HUES64 (cell line): ENCODE measurements around the gene KRT7.

ENCODE experiments used
- H3K27ac ChIP-seq: 2 replicates; pipeline ENCODE4 v1.7.0; 2013; ENCODE audit warnings: low read depth, low read length, inconsistent platforms
- H3K27me3 ChIP-seq: 2 replicates; pipeline ENCODE4 v1.6.1; 2013; ENCODE audit warnings: mild to moderate bottlenecking, low read length; ENCODE audit not compliant: insufficient read depth
- H3K36me3 ChIP-seq: 2 replicates; pipeline ENCODE4 v1.6.1; 2013; ENCODE audit warnings: mild to moderate bottlenecking, low read length; ENCODE audit not compliant: insufficient read depth
- H3K4me1 ChIP-seq: 2 replicates; pipeline ENCODE4 v1.6.1; 2013; ENCODE audit warnings: mild to moderate bottlenecking, low read length, moderate library complexity; ENCODE audit not compliant: insufficient read depth
- H3K4me3 ChIP-seq: 2 replicates; pipeline ENCODE4 v1.5.1; 2013; ENCODE audit warnings: mild to moderate bottlenecking, low read length, moderate library complexity
- H3K9ac ChIP-seq: 2 replicates; pipeline ENCODE4 v1.6.1; 2013; ENCODE audit warnings: mild to moderate bottlenecking, low read depth, low read length
- H3K9me3 ChIP-seq: 2 replicates; pipeline ENCODE4 v1.6.1; 2013; ENCODE audit warnings: low read depth, low read length; ENCODE audit not compliant: insufficient read depth
- WGBS: fragments of 150-250, 120-280 bp; methylation state at CpG from one replicate; pipeline ENCODE4 v1.1.7; 2013; ENCODE audit warnings: missing lambda C conversion rate; 5-methylcytosine and 5-hydroxymethylcytosine counted together

The KRT7 gene

DNA sequence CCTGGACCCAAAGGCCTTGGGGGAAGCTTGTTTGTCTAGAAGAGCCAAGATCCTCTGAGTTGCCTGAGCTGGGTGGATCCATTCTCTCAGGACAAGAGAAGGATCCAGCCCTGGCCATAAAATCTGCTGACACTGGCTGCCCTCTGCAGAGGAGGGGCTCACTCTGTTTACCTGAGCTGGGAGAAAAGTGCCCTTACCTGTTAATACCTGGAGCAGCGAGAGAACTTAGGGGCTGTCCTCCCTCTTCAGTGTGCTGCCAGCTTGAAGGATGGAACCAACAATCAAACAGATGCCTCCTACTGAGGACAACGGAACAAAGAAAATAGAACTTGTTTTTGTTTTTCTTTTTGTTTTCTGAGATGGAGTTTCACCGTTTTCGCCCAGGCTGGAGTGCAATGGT lies 7.3 kb upstream of the KRT7 start:
- Histone ChIP-seq H3K4me3 (no peak overlapping the region), H3K27ac (no peak overlapping the region)
- WGBS: 87% methylated on average over 4 of the region's 4 CpGs

DNA sequence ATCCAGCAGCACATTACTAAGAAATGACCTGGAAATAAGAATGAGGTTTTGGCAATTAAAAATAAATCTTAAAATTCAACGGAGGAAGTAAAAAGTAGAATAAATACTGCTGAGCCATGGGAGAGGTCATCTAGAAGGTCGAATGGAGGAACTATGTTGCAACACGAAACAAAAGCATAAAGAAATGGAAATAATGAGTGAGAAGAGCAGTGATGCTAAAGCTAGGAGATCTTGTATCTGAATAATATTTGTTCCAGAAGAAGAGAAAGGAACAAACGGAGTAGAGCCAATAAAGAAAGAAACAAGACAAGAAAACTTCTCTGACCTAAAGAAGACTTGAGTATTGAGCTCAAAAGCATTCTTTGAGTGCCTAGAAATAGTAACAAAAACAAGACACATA lies 6.6 kb upstream of the KRT7 start:
- Histone ChIP-seq H3K27me3 (peaks cover 4% of the 10 kb centered on the region), H3K4me1 (no peaks in the 10 kb centered on the region), H3K4me3 (no peak overlapping the region), H3K9ac (no peak overlapping the region), H3K9me3 (no peaks in the 10 kb centered on the region), H3K36me3 (no peaks in the 10 kb centered on the region), H3K27ac (no peak overlapping the region)
- 85% methylated on average over 4 of the region's 4 CpGs for WGBS

More for the DNA sequence above, 7.3 kb upstream of the KRT7 start:
- Histone ChIP-seq H3K36me3 (no peaks in the 10 kb centered on the region), H3K9me3 (no peaks in the 10 kb centered on the region), H3K4me1 (no peaks in the 10 kb centered on the region), H3K9ac (no peak overlapping the region), H3K27me3 (no peaks in the 10 kb centered on the region; the same call in none of the 2 replicates)

DNA sequence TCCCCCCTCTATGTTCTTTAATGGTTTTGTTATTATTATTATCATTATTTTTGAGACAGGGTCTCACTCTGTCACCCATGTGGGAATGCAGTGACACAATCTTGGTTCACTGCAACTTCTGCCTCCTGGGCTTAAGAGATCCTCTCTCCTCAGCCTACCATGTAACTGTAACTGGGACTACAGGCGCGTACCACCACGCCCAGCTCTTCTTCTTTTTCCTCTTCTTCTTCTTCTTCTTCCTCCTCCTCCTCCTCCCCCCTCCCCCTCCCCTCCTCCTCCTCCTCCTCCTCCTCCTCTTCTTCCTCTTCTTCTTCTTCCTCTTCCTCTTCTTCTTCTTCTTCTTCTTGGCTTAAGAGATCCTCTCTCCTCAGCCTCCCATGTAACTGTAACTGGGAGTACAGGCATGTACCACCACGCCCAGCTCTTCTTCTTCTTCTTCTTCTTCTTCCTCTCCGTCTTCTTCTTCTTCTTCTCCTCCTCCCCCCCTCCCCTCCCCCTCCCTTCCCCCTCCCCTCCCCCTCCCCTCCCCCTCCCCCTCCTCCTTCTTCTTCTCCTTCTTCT lies 5.4 kb upstream of the KRT7 start:
- Histone ChIP-seq H3K9me3 (no peaks in the 10 kb centered on the region), H3K9ac (no peak overlapping the region), H3K4me1 (peaks cover 11% of the 10 kb centered on the region), H3K27ac (no peak overlapping the region), H3K36me3 (no peaks in the 10 kb centered on the region), H3K4me3 (no peak overlapping the region), H3K27me3 (peaks cover 16% of the 10 kb centered on the region)
- WGBS: 70% methylated on average over 4 of the region's 5 CpGs

DNA sequence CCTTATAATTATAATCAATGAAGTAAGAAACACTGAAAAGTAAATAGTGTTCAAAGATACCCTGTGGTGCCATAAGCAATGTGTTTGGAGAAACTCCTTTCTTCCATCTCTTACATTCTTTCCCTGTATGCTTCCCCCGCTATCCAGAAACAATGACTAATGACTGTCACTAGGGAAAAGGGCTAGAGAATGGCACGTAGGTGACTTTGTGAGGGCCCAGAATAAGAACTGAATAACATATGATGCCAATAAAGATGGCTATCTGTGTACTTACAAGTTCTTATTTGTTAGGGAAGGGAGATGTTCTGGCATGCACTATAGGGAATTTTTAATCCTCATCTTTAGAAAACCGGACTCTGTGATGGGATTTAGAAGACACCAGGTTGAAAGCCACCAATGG lies 4.7 kb upstream of the KRT7 start:
- WGBS: 70% methylated on average over 3 of the region's 3 CpGs
- Histone ChIP-seq H3K4me3 (no peak overlapping the region), H3K4me1 (peaks cover 11% of the 10 kb centered on the region), H3K27me3 (peaks cover 23% of the 10 kb centered on the region), H3K36me3 (no peaks in the 10 kb centered on the region), H3K9ac (no peak overlapping the region), H3K27ac (no peak overlapping the region), H3K9me3 (no peaks in the 10 kb centered on the region)

DNA sequence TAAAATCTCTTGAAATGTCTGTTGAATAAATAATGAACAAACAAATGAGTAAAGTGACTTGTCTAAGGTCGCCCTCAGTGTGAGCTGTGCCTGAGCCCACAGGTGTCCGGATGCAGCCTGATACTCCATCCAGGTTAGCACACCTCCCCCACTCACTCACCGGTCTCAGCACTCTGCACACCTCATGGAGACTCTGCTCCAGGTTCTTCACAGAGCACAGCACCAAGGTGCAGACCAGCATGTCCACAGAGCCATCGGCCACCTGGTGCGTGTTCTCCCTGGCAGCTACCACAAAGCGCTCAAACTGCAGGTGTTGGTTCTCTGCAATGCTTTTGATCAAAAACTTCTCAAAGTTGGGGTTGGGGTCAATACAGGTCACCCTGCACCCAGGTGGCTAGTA lies 4.1 kb upstream of the KRT7 start:
- no peak overlapping the region for H3K27ac ChIP-seq
- H3K27me3 ChIP-seq: peaks cover 29% of the 10 kb centered on the region
- peaks cover 11% of the 10 kb centered on the region for H3K4me1 ChIP-seq
- no peaks in the 10 kb centered on the region for H3K9me3 ChIP-seq
- H3K36me3 ChIP-seq: no peaks in the 10 kb centered on the region
- H3K9ac ChIP-seq: no peak overlapping the region
- 95% methylated on average over 6 of the region's 6 CpGs for WGBS
- no peak overlapping the region for H3K4me3 ChIP-seq

DNA sequence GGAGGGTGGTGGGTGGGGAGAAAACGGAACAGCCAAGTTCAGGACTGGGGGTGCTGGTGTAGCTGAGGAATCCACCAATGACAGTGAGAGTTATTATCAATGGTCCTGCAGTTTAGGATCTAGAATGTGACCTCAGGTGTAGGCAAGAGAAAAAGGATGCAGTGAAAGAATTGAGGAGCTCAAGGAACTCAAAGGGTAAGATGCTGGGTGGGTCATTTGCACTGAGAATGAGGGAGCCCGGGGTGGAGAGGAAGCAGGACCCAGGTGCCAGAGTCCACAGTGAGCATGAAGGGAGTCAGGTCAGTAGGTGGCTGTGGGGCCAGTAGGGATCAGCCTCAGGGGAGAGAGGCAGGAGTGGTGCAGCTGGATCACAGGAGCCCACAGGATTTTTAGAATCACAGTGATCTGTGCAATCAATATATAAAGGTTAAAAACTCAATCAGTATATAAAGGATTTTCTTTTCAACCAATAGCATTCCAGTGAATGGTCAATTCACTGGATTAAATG lies 3.2 kb upstream of the KRT7 start:
- WGBS: 87% methylated on average over 2 of the region's 2 CpGs
- Histone ChIP-seq H3K4me1 (peaks cover 11% of the 10 kb centered on the region), H3K9me3 (no peaks in the 10 kb centered on the region), H3K27ac (no peak overlapping the region), H3K9ac (no peak overlapping the region), H3K36me3 (no peaks in the 10 kb centered on the region), H3K4me3 (no peak overlapping the region), H3K27me3 (peaks cover 38% of the 10 kb centered on the region)

DNA sequence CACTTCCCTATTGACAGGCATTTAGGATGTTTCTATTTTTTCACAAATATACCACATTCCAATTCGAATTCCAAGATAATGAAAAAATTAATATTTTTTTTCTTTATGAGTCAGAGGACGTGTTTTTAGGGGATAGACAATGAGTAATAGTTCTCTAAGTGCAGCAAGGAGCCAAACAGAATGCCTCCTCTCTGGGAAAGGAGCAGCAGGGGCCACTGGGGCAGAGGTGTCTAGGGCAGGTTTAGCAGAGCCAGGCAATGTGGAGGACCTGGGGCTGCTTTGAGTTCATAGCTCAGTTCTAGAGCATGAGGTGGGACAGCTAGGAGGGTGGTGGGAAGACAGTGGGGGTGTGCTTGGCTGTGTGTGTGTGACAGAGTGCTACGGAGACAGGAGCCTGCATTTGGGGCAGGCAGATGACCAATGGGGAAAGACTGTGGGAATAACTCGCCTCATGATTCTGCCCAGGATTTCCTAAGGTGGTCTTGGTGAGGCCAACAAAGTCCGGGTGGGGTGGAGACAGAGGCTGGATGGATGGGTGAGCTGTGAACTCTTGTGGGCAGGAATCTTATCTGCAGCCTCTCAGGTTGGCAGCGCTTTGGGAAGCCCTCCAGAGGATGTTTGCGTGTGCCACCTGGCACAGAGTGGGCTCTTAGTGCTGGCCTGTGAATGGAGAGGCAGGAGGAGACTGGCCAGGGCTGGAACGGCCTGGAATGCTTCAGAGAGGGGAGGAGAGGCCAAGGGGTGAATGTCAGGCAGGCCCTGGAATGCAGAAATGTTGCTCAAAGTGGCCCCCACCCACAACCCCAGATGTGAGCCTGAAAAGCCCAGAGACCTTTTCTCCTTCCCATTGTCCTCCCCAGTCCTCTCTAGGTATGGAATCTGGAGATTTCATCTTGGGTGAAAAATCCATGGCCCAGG lies 2.4 kb upstream of the KRT7 start:
- Histone ChIP-seq H3K36me3 (no peaks in the 10 kb centered on the region), H3K27me3 (peaks cover 45% of the 10 kb centered on the region), H3K27ac (no peak overlapping the region), H3K4me3 (no peak overlapping the region), H3K9ac (no peak overlapping the region), H3K4me1 (peaks cover 11% of the 10 kb centered on the region), H3K9me3 (no peaks in the 10 kb centered on the region)
- WGBS: 80% methylated on average over 7 of the region's 8 CpGs

DNA sequence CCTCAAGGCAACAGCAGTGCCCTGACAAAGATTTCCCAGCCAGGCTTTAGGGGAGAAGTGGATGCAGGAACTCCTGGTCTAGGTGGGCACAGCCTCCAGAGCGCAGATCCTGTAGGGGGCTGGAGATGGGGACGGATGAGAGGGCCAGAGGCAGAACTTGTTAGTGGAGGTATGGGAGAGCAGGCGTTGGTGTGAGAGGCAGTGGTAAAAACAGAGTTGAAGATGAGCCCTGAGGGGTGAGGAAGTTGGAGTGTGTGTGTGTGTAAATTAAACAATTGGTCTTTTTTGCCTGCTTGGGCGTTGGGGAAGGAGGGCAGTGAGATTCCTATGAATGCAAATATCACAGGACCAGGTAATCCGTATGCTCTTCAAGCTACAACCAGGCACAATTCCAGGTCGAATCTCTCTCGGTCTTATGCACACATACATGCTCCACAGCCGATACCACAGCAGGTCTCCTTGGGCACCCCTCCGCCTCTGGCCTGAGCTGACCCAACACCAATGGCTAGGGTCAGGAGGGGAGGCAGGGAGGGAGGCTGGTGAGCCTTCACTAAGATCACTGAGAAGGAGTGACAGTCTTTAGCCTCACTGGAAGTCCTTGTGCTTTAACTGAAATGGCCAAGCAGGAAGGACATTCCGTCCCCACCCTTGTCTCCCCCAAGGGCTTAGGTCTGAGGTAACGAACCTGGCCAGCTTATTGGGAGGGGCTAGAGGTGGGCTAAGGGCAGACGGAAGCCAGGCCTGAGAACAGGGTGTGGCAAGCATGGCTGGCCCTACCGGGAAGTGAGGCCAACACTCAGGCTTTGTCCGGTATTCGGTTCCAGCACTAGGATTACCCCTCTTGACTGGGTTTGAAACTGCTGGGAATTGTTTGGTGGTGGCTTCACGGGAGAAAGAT lies 1.5 kb upstream of the KRT7 start:
- Histone ChIP-seq H3K4me3 (no peak overlapping the region), H3K9ac (no peak overlapping the region), H3K9me3 (no peaks in the 10 kb centered on the region), H3K27ac (no peak overlapping the region), H3K36me3 (no peaks in the 10 kb centered on the region), H3K27me3 (peaks cover 47% of the 10 kb centered on the region), H3K4me1 (peaks cover 11% of the 10 kb centered on the region)
- 75% methylated on average over 16 of the region's 16 CpGs for WGBS

DNA sequence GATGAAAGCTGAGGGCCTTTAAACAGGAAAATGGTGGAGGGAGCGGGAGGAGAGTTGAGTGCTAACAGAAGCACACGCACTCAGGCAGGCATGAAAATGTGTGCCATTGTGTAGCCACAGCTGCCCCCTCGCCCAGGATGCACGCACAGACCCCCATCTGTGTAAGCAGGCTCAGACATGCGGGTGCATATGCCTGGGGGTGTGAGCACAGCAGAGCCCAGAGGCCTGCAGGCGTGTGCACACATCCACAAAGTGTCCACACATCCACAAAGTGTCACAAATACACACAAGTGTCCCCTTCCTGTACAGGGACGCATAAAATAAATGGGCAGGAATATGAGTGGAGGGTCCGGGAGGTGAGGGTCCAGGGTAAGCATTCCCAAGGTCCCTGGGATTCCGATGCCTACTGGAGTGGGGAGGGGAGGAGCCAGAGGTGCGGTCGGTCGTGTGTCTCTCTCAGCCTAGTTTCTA lies 805 bp upstream of the KRT7 start:
- peaks cover 16% of the 10 kb centered on the region for H3K4me1 ChIP-seq

DNA sequence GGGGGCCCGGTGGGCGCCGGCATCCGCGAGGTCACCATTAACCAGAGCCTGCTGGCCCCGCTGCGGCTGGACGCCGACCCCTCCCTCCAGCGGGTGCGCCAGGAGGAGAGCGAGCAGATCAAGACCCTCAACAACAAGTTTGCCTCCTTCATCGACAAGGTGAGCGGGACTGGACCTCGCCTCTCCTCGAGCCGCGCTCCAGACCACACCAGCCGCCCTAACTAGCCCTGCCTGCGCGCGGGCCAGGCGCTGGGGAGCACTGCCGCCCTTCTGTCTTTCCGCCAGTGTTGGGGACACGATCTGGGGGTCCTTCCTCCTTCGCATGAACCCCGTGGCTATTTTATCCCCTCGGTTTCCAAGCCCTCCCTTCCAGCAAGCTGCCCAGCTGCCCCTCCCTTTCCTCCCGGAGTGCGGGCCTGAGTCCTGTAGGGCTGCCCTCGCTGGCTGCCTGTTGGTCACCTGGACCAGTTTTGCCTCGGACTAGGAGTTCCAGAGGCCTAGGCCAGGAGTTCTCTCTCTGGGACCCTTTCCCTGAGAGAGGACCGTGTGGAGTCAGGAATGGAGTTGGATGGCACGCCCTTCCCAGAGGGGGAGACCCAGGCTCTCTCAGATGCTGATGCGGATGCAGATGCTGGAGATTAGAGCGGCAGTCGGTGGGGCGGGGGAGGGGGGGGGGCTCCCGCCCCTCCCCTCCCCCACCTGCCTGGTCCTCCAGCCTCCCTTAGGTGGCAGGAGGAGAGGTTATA lies 592 bp downstream of the KRT7 start:
- peak overlapping the region; percentile 55 for H3K4me3 ChIP-seq
- peaks cover 28% of the 10 kb centered on the region for H3K4me1 ChIP-seq
- peaks cover 47% of the 10 kb centered on the region for H3K27me3 ChIP-seq
- no peak overlapping the region for H3K9ac ChIP-seq
- H3K9me3 ChIP-seq: no peaks in the 10 kb centered on the region
- H3K27ac ChIP-seq: no peak overlapping the region
- H3K36me3 ChIP-seq: no peaks in the 10 kb centered on the region
- 3% methylated on average over 35 of the region's 40 CpGs for WGBS

More for the DNA sequence above, 805 bp upstream of the KRT7 start:
- no peaks in the 10 kb centered on the region for H3K36me3 ChIP-seq
- peaks cover 47% of the 10 kb centered on the region for H3K27me3 ChIP-seq
- no peaks in the 10 kb centered on the region for H3K9me3 ChIP-seq
- WGBS: 64% methylated on average over 12 of the region's 12 CpGs
- H3K27ac ChIP-seq: no peak overlapping the region
- H3K4me3 ChIP-seq: peak overlapping the region; percentile 55
- no peak overlapping the region for H3K9ac ChIP-seq
